GM21529 (cell line): ENCODE measurements around the gene EXOC2.
A peak's percentile ranks its signal among the peaks of the same experiment; 100 is the strongest.
"Not testable (repeated sequence)": the region's sequence is repeated elsewhere in the genome, so short reads cannot be mapped to it uniquely, and the experiment has no call there.

Experiments
- ATAC-seq: cut with Tn5 transposase; IDR thresholded peaks from one replicate; pipeline ENCODE4 v1.9.1; 2021; ENCODE audit not compliant: unreplicated experiment

Gene EXOC2

GRCh38 chr6:709471-710056 is 16.6 kb upstream of the EXOC2 start:
- no peak for ATAC-seq

DNA sequence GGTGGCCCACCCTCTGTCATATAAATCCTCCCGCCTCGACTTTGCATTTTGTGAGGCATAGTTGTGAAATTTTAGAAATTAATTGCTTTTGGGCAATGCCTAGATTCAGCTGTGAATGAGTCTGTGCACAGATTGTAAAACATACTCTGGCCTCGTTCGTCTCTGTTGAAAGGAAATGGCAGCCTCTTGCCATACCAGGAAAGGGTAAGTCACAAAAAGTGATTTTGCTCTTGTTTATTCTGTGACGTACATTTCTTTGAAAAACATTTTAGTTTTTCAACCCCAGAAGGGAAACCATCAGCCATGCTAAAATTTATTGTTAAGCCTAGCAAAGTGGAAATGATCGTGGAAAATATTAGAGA is 15.3 kb upstream of the EXOC2 start:
- ATAC-seq: no peak

GRCh38 chr6:707576-708236 is 14.8 kb upstream of the EXOC2 start:
- ATAC-seq: no peak

DNA sequence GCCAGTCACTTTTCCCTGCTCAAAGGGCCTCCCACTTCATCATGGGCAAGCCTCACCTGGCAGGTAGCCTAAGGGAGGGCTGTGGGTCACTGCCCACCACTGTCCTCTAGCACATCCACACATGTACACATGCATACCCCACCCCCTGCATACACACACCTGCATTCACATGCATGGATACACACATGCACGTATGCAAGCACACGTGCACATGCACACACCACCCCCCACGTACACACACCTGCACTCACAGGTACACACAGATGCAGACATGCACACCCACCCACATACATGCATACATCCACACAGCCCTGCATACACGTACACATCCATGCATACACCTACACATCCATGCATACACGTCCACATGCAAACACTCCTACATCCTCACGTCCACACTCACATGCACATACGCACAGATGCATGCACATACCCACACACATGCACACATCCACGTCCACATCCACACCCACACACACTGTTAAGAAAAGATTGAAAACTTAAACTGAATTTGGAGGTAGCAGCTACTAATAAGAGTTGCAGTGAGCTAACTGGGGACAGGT is 14.0 kb upstream of the EXOC2 start:
- no peak for ATAC-seq

GRCh38 chr6:706146-706545 is 13.2 kb upstream of the EXOC2 start:
- ATAC-seq: no peak

GRCh38 chr6:705047-705446 is 12.1 kb upstream of the EXOC2 start:
- no peak for ATAC-seq

DNA sequence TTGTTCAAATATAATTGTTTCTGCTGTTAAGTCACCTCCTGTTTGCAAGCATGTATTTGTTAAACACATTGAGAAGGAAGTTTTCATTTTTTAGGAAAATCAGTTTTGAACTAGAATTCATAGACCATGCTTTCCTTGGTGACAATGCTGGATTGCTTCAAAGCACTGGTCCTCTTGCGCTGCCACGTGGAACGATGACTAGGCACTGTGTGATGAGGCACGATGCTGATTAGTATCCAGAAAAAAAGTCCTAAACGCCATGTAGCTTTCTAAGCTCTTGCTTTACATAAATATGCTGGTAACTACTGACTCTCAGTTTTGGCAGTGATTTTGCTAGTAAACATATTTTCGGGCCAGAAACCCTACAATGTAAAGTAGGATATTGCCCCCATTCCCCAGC is 11.1 kb upstream of the EXOC2 start:
- ATAC-seq: no peak

DNA sequence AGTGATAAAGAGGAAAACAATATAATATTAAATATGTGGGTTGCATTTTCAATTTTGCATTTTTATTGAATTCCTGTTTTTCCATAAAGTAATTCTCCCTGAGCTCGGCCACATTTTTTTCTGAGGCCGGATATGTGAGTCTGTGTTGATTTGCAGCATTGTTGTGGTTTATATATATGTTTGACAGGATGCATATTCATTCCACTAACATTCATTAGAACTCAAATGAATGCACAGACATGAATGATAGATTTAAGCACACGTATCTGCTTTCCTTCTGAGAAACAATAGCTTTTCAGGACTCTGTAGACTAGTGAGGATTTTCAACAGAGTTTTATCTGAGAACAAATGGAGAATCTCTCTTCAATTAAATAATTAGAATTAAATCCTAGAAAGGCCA is 10.6 kb upstream of the EXOC2 start:
- ATAC-seq: no peak

DNA sequence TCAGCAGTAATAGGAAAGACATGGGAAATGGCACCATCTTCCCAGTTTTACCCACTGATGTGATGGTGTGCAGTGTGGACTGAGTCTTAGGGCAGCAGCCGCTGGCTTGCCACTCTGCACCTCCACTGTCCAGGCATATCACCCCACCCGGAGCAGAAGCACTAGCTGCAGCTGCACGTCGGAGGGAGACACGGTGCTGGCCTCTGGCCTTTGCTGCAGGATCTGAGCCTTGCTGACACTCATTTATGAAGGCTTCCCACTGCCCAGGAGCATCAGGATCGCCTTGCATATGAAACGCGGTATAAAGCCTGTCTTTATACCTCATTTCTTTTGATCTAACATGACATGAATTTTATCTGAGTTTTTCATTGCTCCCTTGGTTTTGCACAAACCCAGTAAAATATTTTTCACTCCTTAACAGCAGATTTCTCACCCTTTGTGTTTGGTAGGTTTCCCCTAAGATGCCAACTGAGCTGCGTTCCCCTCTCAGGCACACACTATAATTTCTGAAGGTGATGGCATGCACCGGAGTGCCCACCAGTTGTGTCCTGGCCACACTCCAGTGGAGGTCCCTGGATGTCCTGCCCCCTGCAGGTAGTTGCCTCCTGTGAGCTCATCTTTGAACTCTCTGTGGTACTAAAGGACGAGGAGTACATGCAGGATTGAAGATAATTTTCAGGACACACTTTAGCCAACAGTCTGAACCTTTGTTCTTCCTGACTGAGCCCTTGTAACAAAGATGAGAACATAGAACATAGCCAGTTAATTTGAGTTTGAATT is 9.0 kb upstream of the EXOC2 start:
- ATAC-seq: no peak

DNA sequence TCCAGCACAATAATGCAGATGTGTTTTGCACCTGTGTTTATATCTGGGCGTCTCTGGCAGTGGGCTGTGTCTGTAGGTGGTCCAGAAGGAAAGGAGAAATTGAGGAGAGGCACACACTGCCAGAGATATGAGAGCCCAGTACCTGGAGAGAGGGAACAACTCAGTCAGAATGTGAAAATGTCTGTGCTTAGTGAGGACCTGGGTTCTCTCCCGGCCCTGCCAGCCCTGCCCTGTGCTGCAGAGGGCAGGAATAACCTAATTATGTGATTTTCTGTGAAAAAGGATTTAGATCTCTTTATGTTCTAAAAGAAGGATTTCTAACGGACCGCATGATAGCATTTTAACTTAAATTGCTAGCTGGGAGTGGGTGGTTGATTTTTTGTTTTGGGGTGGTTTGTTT is 8.3 kb upstream of the EXOC2 start:
- ATAC-seq: no peak

DNA sequence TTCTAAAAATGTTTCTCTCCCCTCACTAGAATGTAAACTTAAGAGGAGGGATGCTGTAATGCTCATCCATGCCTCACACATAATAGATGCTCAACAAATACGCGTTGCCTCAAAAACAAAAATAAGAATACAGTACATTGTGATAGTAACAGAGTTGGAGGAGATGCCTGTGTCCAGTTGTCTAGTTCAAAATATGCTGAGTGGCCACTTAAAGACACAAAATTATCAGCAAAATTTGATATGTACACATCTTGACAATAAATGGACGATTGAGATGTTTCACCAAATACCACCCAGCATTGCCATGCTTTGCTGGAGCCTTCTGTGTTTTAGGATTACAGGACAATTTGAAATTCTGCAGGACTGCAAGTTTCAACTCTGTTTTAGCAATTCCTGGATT is 7.6 kb upstream of the EXOC2 start:
- no peak for ATAC-seq

GRCh38 chr6:699319-699718 is 6.4 kb upstream of the EXOC2 start:
- ATAC-seq: no peak

- not testable (repeated sequence) for ATAC-seq
Measured at GRCh38 chr6:694431-695126, 1.6 kb upstream of the EXOC2 start.

- no peak for ATAC-seq
Measured at GRCh38 chr6:693723-694009, 727 bp upstream of the EXOC2 start.

DNA sequence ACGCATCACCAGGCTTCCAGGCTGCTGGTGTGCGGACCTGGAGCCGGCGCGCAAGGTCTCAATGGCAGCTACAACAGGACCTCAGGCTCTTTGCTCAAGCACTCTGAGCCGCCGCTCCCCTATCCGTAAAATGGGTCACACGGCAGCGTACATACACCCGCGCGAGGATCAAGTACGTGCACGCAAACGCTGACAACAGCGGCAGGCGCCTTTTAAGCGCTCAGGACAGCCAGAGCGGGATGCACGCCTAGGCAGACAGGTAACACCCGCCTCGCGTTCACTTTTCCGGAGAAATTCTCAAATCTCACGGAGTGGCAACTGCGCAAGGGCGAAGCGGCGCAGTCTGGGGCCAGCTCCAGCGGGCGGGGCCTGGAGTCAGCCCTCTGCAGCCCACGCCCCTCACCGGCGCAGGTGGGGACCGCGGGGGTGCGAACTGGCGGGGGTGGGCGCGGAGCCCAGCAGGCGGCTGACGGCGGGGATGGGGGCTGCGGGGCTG is 535 bp downstream of the EXOC2 start:
- peak; percentile 79 for ATAC-seq

GRCh38 chr6:689223-689622 is 3.7 kb downstream of the EXOC2 start:
- ATAC-seq: no peak

DNA sequence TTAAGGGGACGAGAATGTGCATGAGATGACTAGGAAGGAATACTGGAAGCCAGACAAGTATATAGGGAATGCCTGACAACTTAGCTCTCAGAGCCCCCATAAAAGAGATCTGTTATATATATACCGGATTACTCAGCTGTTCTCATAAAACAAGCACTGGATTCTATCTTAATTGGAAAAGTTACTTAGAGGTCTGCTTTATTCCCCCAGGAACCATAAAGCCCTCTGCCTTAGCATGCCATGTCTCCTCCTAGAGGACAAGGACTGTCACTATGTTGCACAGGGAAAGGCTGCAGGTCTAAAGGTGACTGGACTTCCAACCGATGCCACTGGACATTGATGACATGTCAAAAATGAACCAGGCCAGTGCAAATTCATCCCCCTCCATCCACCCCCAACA is 6.4 kb downstream of the EXOC2 start:
- ATAC-seq: no peak

DNA sequence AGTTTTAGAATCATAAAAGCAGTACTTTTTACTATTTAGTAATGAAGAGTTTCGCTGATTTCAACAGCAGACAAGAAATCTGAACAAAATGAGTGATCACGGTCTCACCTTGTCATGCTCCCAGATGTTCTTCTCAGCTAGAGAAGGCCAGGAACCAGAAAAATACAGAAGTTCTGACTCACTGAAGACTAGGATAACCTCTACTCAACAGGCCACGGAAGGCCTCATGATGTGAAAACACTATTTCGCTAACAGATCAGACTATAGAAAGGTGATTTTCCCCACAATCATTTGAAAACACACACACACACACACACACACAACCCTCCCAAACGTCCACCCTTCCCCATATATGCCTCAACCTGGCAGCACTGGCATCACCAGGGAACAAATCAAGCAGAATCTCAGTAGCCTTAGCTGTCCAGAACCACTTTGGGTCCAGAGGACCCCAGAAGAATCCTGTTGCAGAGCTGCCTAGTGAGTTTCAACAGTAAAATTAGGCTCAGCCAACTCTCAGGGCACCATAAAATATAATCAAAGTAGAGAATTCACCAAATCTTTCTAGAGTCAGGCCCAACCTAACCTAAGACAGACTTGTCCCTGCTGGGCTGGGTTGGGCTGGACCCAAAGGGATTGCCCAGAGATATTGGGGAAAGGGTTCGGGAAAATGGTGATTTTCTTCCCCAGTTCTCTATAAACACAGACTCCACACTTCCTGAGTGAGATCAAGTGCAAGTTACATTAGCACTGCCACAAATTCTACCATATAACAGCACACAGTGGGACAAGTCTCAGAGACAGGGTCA is 7.9 kb downstream of the EXOC2 start:
- peak; percentile 95 for ATAC-seq

DNA sequence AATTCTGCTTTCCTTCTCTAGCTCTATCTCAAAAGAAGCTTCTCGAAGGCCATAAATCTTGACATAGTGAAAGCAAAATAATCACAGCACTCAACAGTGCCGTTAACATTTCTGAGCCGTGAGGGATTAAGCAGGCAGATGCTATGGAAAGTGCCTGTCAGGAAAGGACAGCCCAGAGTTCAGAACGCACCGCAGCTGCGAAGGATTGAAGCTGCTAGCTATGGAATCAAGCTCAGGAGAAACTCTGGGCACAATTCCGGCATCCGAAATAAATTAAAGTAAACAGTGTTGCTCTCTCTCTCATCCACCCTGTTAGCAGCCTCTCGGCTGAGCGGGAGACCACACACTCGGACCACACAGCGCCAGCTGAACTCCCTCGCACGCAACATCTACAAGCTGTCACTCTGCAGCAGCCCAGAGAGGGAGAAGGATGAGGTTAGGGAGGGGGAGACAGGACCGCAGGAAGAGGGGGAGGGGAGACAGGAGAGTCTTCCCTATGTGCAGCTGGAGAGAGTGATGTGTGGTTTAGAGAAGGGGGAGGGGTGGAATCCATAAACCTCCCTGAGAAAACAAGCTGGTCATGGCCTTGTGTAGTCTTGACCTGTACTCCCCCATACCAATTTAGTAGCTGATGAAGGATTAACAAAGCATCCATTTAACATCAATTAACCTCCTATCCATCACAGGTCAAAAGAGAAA is 9.0 kb downstream of the EXOC2 start:
- ATAC-seq: no peak

GRCh38 chr6:680666-681340 is 12.1 kb downstream of the EXOC2 start:
- no peak for ATAC-seq
